Endothelial cell of umbilical vein (primary cell): ENCODE measurements around the gene PCNT. TPM values are rescaled to one million over a fixed set of nuclear protein-coding genes. Genes with fewer than 3 reads are reported as not detected.

ENCODE experiments used
- BruUV-seq: library from RNA; stranded (reverse); fragments of 400-500 nt; replicated peaks from 2 replicates; lab custom pipeline; 2021; lab: Mats Ljungman, UMichigan
- CTCF ChIA-PET: fragments of 300-600, 350-600 bp; sonication (Branson Sonifier 250); formaldehyde crosslinking; loops from one replicate; lab custom pipeline; 2021; ENCODE audit warnings: antibody characterized with exemption, inconsistent platforms; lab: Charles Lee
- POLR2A ChIA-PET: fragments of 300-600, 350-600 bp; sonication (Branson Sonifier 250); formaldehyde crosslinking; loops from one replicate; lab custom pipeline; 2021; ENCODE audit warnings: antibody characterized with exemption, inconsistent platforms; lab: Charles Lee
- DNase-seq: peaks from one replicate; pipeline ENCODE4 v3.0.0-alpha.2; 2011; ENCODE audit warnings: low read depth, low spot score
- FAIRE-seq: peaks from 2 replicates; lab custom pipeline; 2011; peaks lifted over from hg19 to GRCh38; lab: Jason Lieb, UNC
- H2AFZ ChIP-seq: 2 replicates; pipeline ENCODE4 v1.6.0; 2012; ENCODE audit warnings: low read depth, low read length, control low read depth, inconsistent platforms
- H3K27ac ChIP-seq: 2 replicates; pipeline ENCODE4 v1.5.1; 2011; ENCODE audit warnings: low read depth, mild to moderate bottlenecking, control low read depth, low read length, moderate library complexity; ENCODE audit not compliant: insufficient read depth
- H3K27me3 ChIP-seq, 2 experiments: 2 replicates each; pipeline versions ENCODE4 v1.6.0 to v1.6.1; 2011; ENCODE audit warnings: low read length in 2 of 2, mixed read lengths in 1 of 2; ENCODE audit not compliant: control insufficient read depth in 2 of 2, insufficient read depth in 2 of 2
- H3K36me3 ChIP-seq, 2 experiments: 2 replicates in 1 of 2; 3 replicates in 1 of 2; pipeline ENCODE4 v1.5.1; 2011; ENCODE audit warnings: low read length in 2 of 2, mild to moderate bottlenecking in 1 of 2, moderate library complexity in 1 of 2; ENCODE audit not compliant: control insufficient read depth in 2 of 2, insufficient read depth in 2 of 2; ENCODE audit errors: extremely low read depth in 1 of 2
- H3K4me1 ChIP-seq: 3 replicates; pipeline ENCODE4 v1.5.1; 2011; ENCODE audit warnings: mild to moderate bottlenecking, low read length; ENCODE audit not compliant: control insufficient read depth, insufficient read depth; ENCODE audit errors: extremely low read depth
- H3K4me2 ChIP-seq: 2 replicates; pipeline ENCODE4 v1.6.1; 2011; ENCODE audit warnings: low read length, control low read depth, mixed read lengths; ENCODE audit not compliant: insufficient read depth
- H3K4me3 ChIP-seq, 3 experiments: fragments of 200-600 bp in 1 of 3; sonication (generic), shearing (Covaris generic) in 1 of 3; replicated peaks in 1 of 3; 2 replicates each; pipeline ENCODE4 v1.5.1; 2011 to 2016; ENCODE audit warnings: control low read depth in 3 of 3, low read length in 3 of 3, mild to moderate bottlenecking in 2 of 3, inconsistent platforms in 1 of 3, low read depth in 1 of 3, moderate library complexity in 1 of 3; ENCODE audit not compliant: insufficient read depth in 1 of 3
- H3K79me2 ChIP-seq: 2 replicates; pipeline ENCODE4 v1.6.0; 2012; ENCODE audit warnings: low read length, inconsistent platforms; ENCODE audit not compliant: control insufficient read depth, insufficient read depth
- H3K9ac ChIP-seq: replicated peaks from 2 replicates; pipeline ENCODE3; 2011; ENCODE audit warnings: low read length, control low read depth; ENCODE audit not compliant: insufficient read depth; ENCODE audit errors: extremely low read depth
- H3K9me1 ChIP-seq: replicated peaks from 3 replicates; pipeline ENCODE4 v1.6.0; 2011; ENCODE audit warnings: mild to moderate bottlenecking, low read length; ENCODE audit not compliant: control insufficient read depth, insufficient read depth; ENCODE audit errors: extremely low read depth
- H3K9me3 ChIP-seq: replicated peaks from 2 replicates; pipeline ENCODE4 v1.5.1; 2012; ENCODE audit warnings: low read length, inconsistent platforms; ENCODE audit not compliant: control insufficient read depth, insufficient read depth
- H4K20me1 ChIP-seq: replicated peaks from 2 replicates; pipeline ENCODE3; 2011; ENCODE audit warnings: mild to moderate bottlenecking, low read length; ENCODE audit not compliant: control insufficient read depth, insufficient read depth; ENCODE audit errors: extremely low read depth
- CTCF ChIP-seq, 2 donors: IDR thresholded peaks; 1 replicate in 1 of 2; 2 replicates in 1 of 2; pipeline ENCODE4 v1.5.1; 2011; ENCODE audit warnings: low read length in 2 of 2, mild to moderate bottlenecking in 2 of 2, moderate library complexity in 2 of 2, control low read depth in 1 of 2, inconsistent platforms in 1 of 2, low read depth in 1 of 2; ENCODE audit not compliant: insufficient read depth in 1 of 2; ENCODE audit errors: extremely low read depth in 1 of 2
- EZH2 ChIP-seq: IDR thresholded peaks from 2 replicates; pipeline ENCODE4 v1.6.1; 2012; ENCODE audit warnings: borderline replicate concordance, low read depth, mild to moderate bottlenecking, moderate library complexity, low read length, inconsistent platforms; ENCODE audit not compliant: severe bottlenecking
- FOS ChIP-seq: IDR thresholded peaks from 2 replicates; pipeline ENCODE4 v1.6.1; 2011; ENCODE audit warnings: mild to moderate bottlenecking, low read length, moderate library complexity, borderline replicate concordance; ENCODE audit not compliant: insufficient read depth
- GATA2 ChIP-seq: IDR thresholded peaks from 2 replicates; pipeline ENCODE4 v1.7.0; 2011; ENCODE audit warnings: low read depth, mild to moderate bottlenecking, moderate library complexity, mixed read lengths, low read length; ENCODE audit not compliant: insufficient read length, insufficient read depth
- JUN ChIP-seq: IDR thresholded peaks from 2 replicates; pipeline ENCODE4 v1.6.1; 2011; ENCODE audit warnings: borderline replicate concordance, low read depth; ENCODE audit not compliant: insufficient read length, insufficient read depth
- MAX ChIP-seq: IDR thresholded peaks from 2 replicates; pipeline ENCODE4 v1.6.1; 2011; ENCODE audit not compliant: insufficient read depth, insufficient read length
- MYC ChIP-seq: IDR thresholded peaks from one replicate; pipeline ENCODE4 v1.6.1; 2011; ENCODE audit warnings: mild to moderate bottlenecking, low read depth, low read length
- POLR2A ChIP-seq: IDR thresholded peaks from 2 replicates; pipeline ENCODE4 v1.6.1; 2012; ENCODE audit warnings: low read depth, mild to moderate bottlenecking, control low read depth, low read length
- POLR2AphosphoS5 ChIP-seq: IDR thresholded peaks from 2 replicates; pipeline ENCODE4 v1.6.1; 2012; ENCODE audit warnings: low read depth, mild to moderate bottlenecking, control low read depth, low read length, moderate library complexity; ENCODE audit not compliant: insufficient read depth
- dilution Hi-C: fragments of 300-500 bp; cut with MboI; formaldehyde crosslinking; loops from one replicate; pipeline ENCODE4 v1.15.0; 2019; ENCODE audit warnings: low sequenced_read_pairs; ENCODE audit not compliant: extremely low pct_ligation_motif_present
- intact Hi-C: fragments of 100-400 bp; cut with micrococcal nuclease; formaldehyde crosslinking; loops from one replicate; pipeline ENCODE4 v1.10.0; 2022
- polyA plus RNA-seq, 4 experiments: library from polyadenylated mRNA; depleted of rRNA in 3 of 4; stranded (reverse) in 3 of 4; unstranded in 1 of 4; fragments of >200 nt; gene quantifications; 2 replicates each; pipeline versions ENCODE4 v1.2.1 to v1.2.3, GENCODE V29; 2011 to 2012; ENCODE audit warnings: missing spikeins in 1 of 4
- total RNA-seq: library from RNA; stranded (reverse); gene quantifications from 2 replicates; pipeline ENCODE4 v1.2.3, GENCODE V29; 2021

Gene PCNT
- total and polyA plus RNA-seq, 2 donors (not counting 3 experiments of a cell fraction or from before 2014, with no cell fraction given): 9.6 to 49.5 TPM

GRCh38 chr21:46454142-46454541, 130.2 kb downstream of the PCNT start:
- Histone ChIP-seq H3K27me3 (no peaks in the 10 kb centered on the region), H2AFZ (no peak overlapping the region), H3K27ac (no peak overlapping the region), H3K9me1 (no peaks in the 10 kb centered on the region), H3K4me2 (no peak overlapping the region), H3K36me3 (no peaks in the 10 kb centered on the region), H3K4me3 (no peak overlapping the region), H3K4me1 (peaks cover 35% of the 10 kb centered on the region), H3K9ac (no peak overlapping the region), H3K9me3 (no peaks in the 10 kb centered on the region), H4K20me1 (no peaks in the 10 kb centered on the region), H3K79me2 (peaks cover 14% of the 10 kb centered on the region)
- no peak for TF ChIP-seq CTCF (IDR thresholded peaks at IDR 0.05; ENCODE audit: extremely low read depth in 1 of 2, insufficient read depth in 1 of 2, low read depth in 1 of 2, low read length in 2 of 2)
- no peak for TF ChIP-seq POLR2A
- no peak for TF ChIP-seq MAX
- TF ChIP-seq GATA2: no peak
- TF ChIP-seq MYC: no peak
- no peak for TF ChIP-seq EZH2
- TF ChIP-seq POLR2AphosphoS5: no peak
- TF ChIP-seq FOS: no peak
- TF ChIP-seq JUN: no peak
- no TSS peak for BruUV-seq
- dilution Hi-C loops: no loop called here
- intact Hi-C loops: loop anchor here (2.0 kb wide), 1 partner anchor 129 kb away; the partner anchor contains the start of gene PCNT
- no peak for DNase-seq
- CTCF ChIA-PET: interaction anchor here (0.6 kb wide), 1 partner anchor 185 kb away, joined by 3 read pairs; no protein-coding TSS in a partner anchor
- POLR2A ChIA-PET: interaction anchor here (0.6 kb wide), 1 partner anchor 93 kb away, joined by 3 read pairs; no protein-coding TSS in a partner anchor
- no peak for FAIRE-seq
